Measurements from ENCODE around the gene MLLT10. TPM values are rescaled to one million over a fixed set of nuclear protein-coding genes. Genes with fewer than 3 reads are reported as not detected.

MLLT10 gene
- total and polyA plus RNA-seq, 2 of the 8 experiments (the other 6 are each of a cell fraction or from before 2014, with no cell fraction given) = 53.1 to 62.1 TPM

DNA sequence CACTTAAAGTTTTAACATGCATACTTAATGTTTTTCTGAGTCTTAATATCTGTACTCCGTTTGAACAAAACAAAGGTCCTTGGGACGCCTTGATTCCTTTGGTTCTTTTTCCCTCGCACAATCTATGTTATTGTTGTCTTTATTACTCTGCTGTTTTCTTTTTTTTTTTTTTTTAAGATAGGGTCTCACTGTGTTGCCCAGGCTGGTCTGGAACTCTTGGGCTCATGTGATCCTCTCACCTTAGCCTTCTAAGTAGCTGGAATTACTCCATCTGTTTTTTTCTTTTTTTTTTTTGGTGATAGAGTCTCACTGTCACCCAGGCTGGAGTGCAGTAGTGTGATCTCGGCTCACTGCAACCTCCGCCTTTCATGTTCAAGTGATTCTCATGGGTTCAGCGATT, 13.2 kb downstream of the MLLT10 start:
- Histone ChIP-seq H3K4me1 (replicated peaks in 1 of 4; ENCODE audit: control insufficient read depth in 3 of 4, insufficient read depth in 4 of 4, low read length in 3 of 4) (no peaks in the 10 kb centered on the region), H3K14ac (ENCODE audit: insufficient read length) (no peak overlapping the region), H3K9ac (replicated peaks in 1 of 4; ENCODE audit: extremely low read depth in 1 of 4, low read depth in 3 of 4, low read length in 3 of 4) (no peak overlapping the region), H3K4me3 (ENCODE audit: extremely low read depth in 1 of 4, insufficient read depth in 2 of 4, low read depth in 3 of 4, low read length in 4 of 4) (no peak overlapping the region), H2BK5ac (ENCODE audit: low read depth, low read length) (no peak overlapping the region), H2BK120ac (replicated peaks; ENCODE audit: low read depth, low read length) (no peak overlapping the region), H3K56ac (replicated peaks; ENCODE audit: insufficient read length, low read depth, low read length) (no peak overlapping the region), H4K91ac (replicated peaks; ENCODE audit: insufficient read length, low read length) (no peak overlapping the region), H3K79me1 (ENCODE audit: low read depth, low read length) (peaks cover 3% of the 10 kb centered on the region), H2AK5ac (ENCODE audit: low read depth, low read length) (no peak overlapping the region), H3K79me2 (ENCODE audit: control insufficient read depth in 1 of 2, insufficient read depth in 2 of 2, low read length in 2 of 2) (peaks cover 5 to 87% of the 10 kb centered on the region in 2 experiments; a peak in 3 of 4 replicates), H4K5ac (ENCODE audit: insufficient read length, low read depth, low read length) (no peak overlapping the region), H3K27ac (ENCODE audit: low read depth, low read length) (no peak overlapping the region), H2BK20ac (ENCODE audit: low read length) (no peak overlapping the region), H2AFZ (ENCODE audit: low read length) (no peak overlapping the region), H3K4me2 (ENCODE audit: insufficient read depth in 1 of 2, low read depth in 2 of 2, low read length in 2 of 2) (no peak overlapping the region), H3K4ac (replicated peaks; ENCODE audit: insufficient read length, low read depth, low read length) (no peak overlapping the region), H2BK12ac (ENCODE audit: low read depth, low read length) (no peak overlapping the region), H3K23me2 (ENCODE audit: low read depth, low read length) (no peaks in the 10 kb centered on the region), H3K27me3 (replicated peaks in 1 of 4; ENCODE audit: control insufficient read depth in 3 of 4, extremely low read depth in 1 of 4, insufficient read depth in 3 of 4, low read length in 3 of 4) (no peaks in the 10 kb centered on the region), H3K18ac (ENCODE audit: extremely low read depth, low read length) (no peak overlapping the region), H3K36me3 (ENCODE audit: control insufficient read depth in 2 of 4, insufficient read depth in 4 of 4, low read length in 3 of 4) (peaks cover 19 to 66% (median 31%) of the 10 kb centered on the region in 4 experiments), H3K23ac (ENCODE audit: insufficient read length) (no peak overlapping the region), H4K20me1 (replicated peaks in 1 of 2; ENCODE audit: control insufficient read depth in 1 of 2, insufficient read depth in 2 of 2, low read length in 2 of 2) (peaks cover 0 to 6% of the 10 kb centered on the region in 2 experiments), H3K9me3 (ENCODE audit: insufficient read depth in 2 of 2, low read depth in 1 of 2, low read length in 1 of 2) (no peaks in the 10 kb centered on the region), H4K8ac (ENCODE audit: extremely low read depth, insufficient read depth, low read length) (no peak overlapping the region; the same call in 1 of the 2 replicates), H2BK15ac (ENCODE audit: low read length) (no peak overlapping the region)
- FAIRE-seq (no peak), DNase-seq (ENCODE audit: low read depth in 1 of 2, low spot score in 2 of 2) (no peak)
- 95% methylated on average over 5 of the region's 6 CpGs; no CpG with 5 or more reads in 1 of the 2 experiments for WGBS, 2 experiments (ENCODE audit: extremely low coverage in 1 of 2, insufficient coverage in 1 of 2, insufficient read length in 1 of 2, insufficient replicate concordance in 2 of 2, low coverage in 1 of 2, low lambda C conversion rate in 2 of 2, missing lambda C conversion rate in 1 of 2)
- CTCF ChIA-PET (ENCODE audit: partially characterized antibody) = interaction anchor here (1.0 to 1.2 kb wide), 2 partner anchors 7 to 51 kb away, joined by 3 to 6 read pairs; no protein-coding TSS in a partner anchor
- POLR2A ChIA-PET (ENCODE audit: partially characterized antibody) = no interaction called here
- TF ChIP-seq SIRT6 (IDR thresholded peaks at IDR 0.05; ENCODE audit: low read length) = no peak
- TF ChIP-seq ZNF274 (IDR thresholded peaks at IDR 0.05; ENCODE audit: borderline replicate concordance, extremely low read depth, low read length) = no peak
